ENCODE measurements around the gene NUP214. TPM values are rescaled to one million over a fixed set of nuclear protein-coding genes. Genes with fewer than 3 reads are reported as not detected.

NUP214 gene
- total RNA-seq, 4 donors from 2014 or later = 13.2 to 75.8 (median 49.0) TPM

GRCh38 chr9:131258698-131259431, 133.5 kb downstream of the NUP214 start:
- Histone ChIP-seq H3K4me1 (no peaks in the 10 kb centered on the region), H3K4me3 (no peak overlapping the region), H3K27ac (no peak overlapping the region), H3K36me3 (no peaks in the 10 kb centered on the region), H3K9me3 (no peaks in the 10 kb centered on the region), H3K27me3 (no peaks in the 10 kb centered on the region)
- TF ChIP-seq CTCF (IDR thresholded peaks at IDR 0.05) (no peak), POLR2A (IDR thresholded peaks at IDR 0.05) (no peak)
- DNase-seq = no peak
- intact Hi-C loops (cut with DNase I; ENCODE audit: low total_unique reads) = loop anchor here (10.0 kb wide), 1 partner anchor 1956 kb away; no protein-coding TSS in a partner anchor

- Histone ChIP-seq H3K4me1 (no peaks in the 10 kb centered on the region), H3K27ac (no peak overlapping the region), H3K27me3 (no peaks in the 10 kb centered on the region), H3K4me3 (no peak overlapping the region), H3K9me3 (no peaks in the 10 kb centered on the region), H3K36me3 (no peaks in the 10 kb centered on the region)
- TF ChIP-seq POLR2A (IDR thresholded peaks at IDR 0.05) (no peak), CTCF (IDR thresholded peaks at IDR 0.05) (no peak)
- no peak for DNase-seq
- intact Hi-C loops (cut with DNase I; ENCODE audit: low total_unique reads) = loop anchor here (10.0 kb wide), 1 partner anchor 1955 kb away; no protein-coding TSS in a partner anchor
These were observed 134.1 kb downstream of the NUP214 start for GRCh38 chr9:131259432-131259898.

GRCh38 chr9:131259916-131260597, 134.7 kb downstream of the NUP214 start:
- no peaks in the 10 kb centered on the region for H3K4me1 ChIP-seq
- TF ChIP-seq POLR2A (IDR thresholded peaks at IDR 0.05) = no peak
- no peak for TF ChIP-seq CTCF (IDR thresholded peaks at IDR 0.05)
- no peak overlapping the region for H3K27ac ChIP-seq
- intact Hi-C loops (cut with DNase I; ENCODE audit: low total_unique reads) = loop anchor here (10.0 kb wide), 2 partner anchors 65 to 1955 kb away; no protein-coding TSS in a partner anchor
- no peak overlapping the region for H3K4me3 ChIP-seq
- H3K9me3 ChIP-seq = no peaks in the 10 kb centered on the region
- H3K27me3 ChIP-seq = no peaks in the 10 kb centered on the region
- DNase-seq = no peak
- no peaks in the 10 kb centered on the region for H3K36me3 ChIP-seq

- no peak for DNase-seq
- TF ChIP-seq CTCF (IDR thresholded peaks at IDR 0.05) = no peak
These were observed 135.5 kb downstream of the NUP214 start for GRCh38 chr9:131260751-131261452.

More at GRCh38 chr9:131260751-131261452, 135.5 kb downstream of the NUP214 start:
- Histone ChIP-seq H3K27me3 (no peaks in the 10 kb centered on the region), H3K4me1 (no peaks in the 10 kb centered on the region), H3K9me3 (no peaks in the 10 kb centered on the region), H3K36me3 (no peaks in the 10 kb centered on the region), H3K4me3 (no peak overlapping the region), H3K27ac (no peak overlapping the region)
- intact Hi-C loops (cut with DNase I; ENCODE audit: low total_unique reads) = loop anchor here (10.0 kb wide), 1 partner anchor 64 kb away; no protein-coding TSS in a partner anchor

Data from uterus (tissue), 4 donors.